Measurements from ENCODE around the gene MRPL11. TPM values are rescaled to one million over a fixed set of nuclear protein-coding genes. Genes with fewer than 3 reads are reported as not detected.

MRPL11 gene
- total RNA-seq, 1 donor from 2014 or later, result 33.1 TPM

- Mint-ChIP-seq H3K27me3 (ENCODE audit: low read depth, unreplicated experiment) (no peaks in the 10 kb centered on the region), H3K4me1 (ENCODE audit: low read depth, unreplicated experiment) (peaks cover 5% of the 10 kb centered on the region), H3K27ac (ENCODE audit: unreplicated experiment) (peak within 1 kb of the TSS; percentile 91)
Observed at GRCh38 chr11:66480117-66480938, 41.7 kb upstream of the MRPL11 start, which contains the start of gene DPP3. DPP3 (plus strand) TSS chr11:66480434; CDS start chr11:66482201, 1,767 bp downstream.

DNA sequence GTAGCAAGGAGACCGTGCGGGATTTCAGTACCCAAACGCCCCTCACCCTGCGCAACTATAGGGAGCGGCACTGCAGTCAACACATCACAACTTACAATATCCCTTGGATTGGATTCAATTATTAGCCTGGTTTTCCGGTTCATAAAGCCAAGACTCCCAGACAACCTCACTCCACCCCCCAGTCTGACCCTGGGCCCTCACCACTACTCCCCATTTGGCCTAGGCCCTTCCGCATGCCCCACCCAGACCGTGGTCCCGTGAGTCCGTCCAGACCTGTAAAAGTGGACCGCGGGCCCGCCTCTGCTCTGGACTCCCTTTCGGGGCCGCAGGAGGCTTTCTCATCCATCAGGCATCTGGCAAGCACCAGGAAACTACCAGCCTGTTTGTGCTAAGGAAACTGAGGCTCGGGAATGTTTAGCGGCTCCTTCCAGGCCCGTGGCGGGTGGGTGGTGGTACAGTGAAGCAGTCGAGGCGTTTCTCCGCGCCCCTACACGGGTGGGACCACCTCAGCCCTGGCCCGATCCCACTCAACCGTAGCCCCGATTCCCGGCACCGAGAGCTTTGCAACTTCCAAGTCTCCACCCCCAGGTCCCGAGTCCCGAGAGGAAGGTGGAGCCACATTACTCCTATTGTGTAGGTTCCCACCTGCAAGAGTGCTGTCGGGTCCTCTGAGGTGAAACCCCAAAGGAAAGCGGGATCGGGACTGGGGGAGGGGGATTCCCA, 40.9 kb upstream of the MRPL11 start:
- H3K4me1 Mint-ChIP-seq (ENCODE audit: low read depth, unreplicated experiment), result peaks cover 5% of the 10 kb centered on the region
- peak overlapping the region; percentile 91 for H3K4me2 ChIP-seq (ENCODE audit: low read length)
- peaks cover 4% of the 10 kb centered on the region for H3K36me3 Mint-ChIP-seq (ENCODE audit: low read depth, unreplicated experiment)
- peaks cover 17% of the 10 kb centered on the region for H4K20me1 ChIP-seq (ENCODE audit: insufficient read depth, low read length)
- peaks cover 21% of the 10 kb centered on the region for H3K79me2 ChIP-seq (ENCODE audit: insufficient read depth, low read length)
- peak overlapping the region; percentile 88 for H3K27ac ChIP-seq (ENCODE audit: low read depth, low read length)
- no peak for TF ChIP-seq EZH2 (IDR thresholded peaks at IDR 0.05; ENCODE audit: insufficient read depth, low read length)
- TF ChIP-seq, protein P1, sequence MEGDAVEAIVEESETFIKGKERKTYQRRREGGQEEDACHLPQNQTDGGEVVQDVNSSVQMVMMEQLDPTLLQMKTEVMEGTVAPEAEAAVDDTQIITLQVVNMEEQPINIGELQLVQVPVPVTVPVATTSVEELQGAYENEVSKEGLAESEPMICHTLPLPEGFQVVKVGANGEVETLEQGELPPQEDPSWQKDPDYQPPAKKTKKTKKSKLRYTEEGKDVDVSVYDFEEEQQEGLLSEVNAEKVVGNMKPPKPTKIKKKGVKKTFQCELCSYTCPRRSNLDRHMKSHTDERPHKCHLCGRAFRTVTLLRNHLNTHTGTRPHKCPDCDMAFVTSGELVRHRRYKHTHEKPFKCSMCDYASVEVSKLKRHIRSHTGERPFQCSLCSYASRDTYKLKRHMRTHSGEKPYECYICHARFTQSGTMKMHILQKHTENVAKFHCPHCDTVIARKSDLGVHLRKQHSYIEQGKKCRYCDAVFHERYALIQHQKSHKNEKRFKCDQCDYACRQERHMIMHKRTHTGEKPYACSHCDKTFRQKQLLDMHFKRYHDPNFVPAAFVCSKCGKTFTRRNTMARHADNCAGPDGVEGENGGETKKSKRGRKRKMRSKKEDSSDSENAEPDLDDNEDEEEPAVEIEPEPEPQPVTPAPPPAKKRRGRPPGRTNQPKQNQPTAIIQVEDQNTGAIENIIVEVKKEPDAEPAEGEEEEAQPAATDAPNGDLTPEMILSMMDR (IDR thresholded peaks at IDR 0.05; ENCODE audit: insufficient read depth, low read depth, low read length), result no peak
- peak overlapping the region; percentile 77 for H3K4me3 ChIP-seq (ENCODE audit: insufficient read depth, low read depth, low read length)
- H3K27ac Mint-ChIP-seq (ENCODE audit: unreplicated experiment), result peak overlapping the region; percentile 91
- peak; percentile 28 for DNase-seq (ENCODE audit: low read depth)
- peaks cover 11% of the 10 kb centered on the region for H3K4me1 ChIP-seq (ENCODE audit: insufficient read depth, low read length)
- no peak for FAIRE-seq
- H3K9ac ChIP-seq (ENCODE audit: low read length), result peak overlapping the region; percentile 94
- H3K27me3 ChIP-seq (ENCODE audit: insufficient read depth, low read length), result no peaks in the 10 kb centered on the region
- H3K9me3 Mint-ChIP-seq (ENCODE audit: unreplicated experiment), result no peaks in the 10 kb centered on the region
- peak overlapping the region; percentile 95 for H3K4me3 Mint-ChIP-seq (ENCODE audit: unreplicated experiment)
- peak overlapping the region; percentile 84 for H2AFZ ChIP-seq (ENCODE audit: low read depth, low read length)
- H3K27me3 Mint-ChIP-seq (ENCODE audit: low read depth, unreplicated experiment), result no peaks in the 10 kb centered on the region
- no peaks in the 10 kb centered on the region for H3K9me3 ChIP-seq (ENCODE audit: insufficient read depth, low read depth, low read length)
- no peaks in the 10 kb centered on the region for H3K36me3 ChIP-seq (ENCODE audit: insufficient read depth, low read length)

More at GRCh38 chr11:66480117-66480938, 41.7 kb upstream of the MRPL11 start, which contains the start of gene DPP3:
- Histone ChIP-seq H2AFZ (ENCODE audit: low read depth, low read length) (peak within 1 kb of the TSS; percentile 84), H3K9ac (ENCODE audit: low read length) (peak within 1 kb of the TSS; percentile 94), H3K36me3 (ENCODE audit: insufficient read depth, low read length) (no peaks in the 10 kb centered on the region), H3K27me3 (ENCODE audit: insufficient read depth, low read length) (no peaks in the 10 kb centered on the region), H4K20me1 (ENCODE audit: insufficient read depth, low read length) (peaks cover 17% of the 10 kb centered on the region), H3K4me3 (ENCODE audit: insufficient read depth, low read depth, low read length) (peak within 1 kb of the TSS; percentile 77), H3K4me1 (ENCODE audit: insufficient read depth, low read length) (peaks cover 11% of the 10 kb centered on the region), H3K27ac (ENCODE audit: low read depth, low read length) (peak within 1 kb of the TSS; percentile 88), H3K79me2 (ENCODE audit: insufficient read depth, low read length) (peaks cover 21% of the 10 kb centered on the region), H3K4me2 (ENCODE audit: low read length) (peak within 1 kb of the TSS; percentile 91), H3K9me3 (ENCODE audit: insufficient read depth, low read depth, low read length) (no peaks in the 10 kb centered on the region)
- H3K9me3 Mint-ChIP-seq (ENCODE audit: unreplicated experiment), result no peaks in the 10 kb centered on the region
- H3K4me3 Mint-ChIP-seq (ENCODE audit: unreplicated experiment), result peak within 1 kb of the TSS; percentile 95
- DNase-seq (ENCODE audit: low read depth) (peak; percentile 89), FAIRE-seq (no peak)
- TF ChIP-seq, protein P1 (IDR thresholded peaks at IDR 0.05; ENCODE audit: insufficient read depth, low read depth, low read length), result no peak
- no peak for TF ChIP-seq EZH2 (IDR thresholded peaks at IDR 0.05; ENCODE audit: insufficient read depth, low read length)
- H3K36me3 Mint-ChIP-seq (ENCODE audit: low read depth, unreplicated experiment), result peaks cover 7% of the 10 kb centered on the region
